Measurements from ENCODE around the gene PPFIA1. TPM values are rescaled to one million over a fixed set of nuclear protein-coding genes. Genes with fewer than 3 reads are reported as not detected.

Gene PPFIA1
- total and polyA plus RNA-seq, 2 of the 8 experiments (the other 6 are each of a cell fraction or from before 2014, with no cell fraction given): 44.3 to 73.5 TPM

DNA sequence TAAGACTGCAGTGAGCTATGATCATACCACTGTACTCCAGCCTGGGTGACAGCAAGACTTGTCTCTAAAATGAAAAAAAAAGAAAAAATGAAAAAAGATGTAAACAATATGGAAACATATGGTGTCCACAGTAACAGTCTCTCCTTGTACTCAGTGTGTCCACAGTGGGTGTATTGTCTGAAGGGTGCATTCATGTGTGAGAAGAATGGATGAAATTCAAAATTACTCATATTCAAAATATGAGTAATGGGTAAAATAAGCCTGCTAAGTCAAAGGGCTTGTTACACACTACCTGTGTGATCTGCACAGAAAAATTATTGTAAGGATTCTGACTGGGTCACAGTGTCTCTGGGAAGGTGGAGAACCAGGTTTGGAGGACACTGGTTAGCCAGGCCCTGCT, 26.9 kb downstream of the PPFIA1 start:
- Histone ChIP-seq H3K79me1 (ENCODE audit: low read depth, low read length) (peaks cover 12% of the 10 kb centered on the region), H3K79me2 (ENCODE audit: control insufficient read depth in 1 of 2, insufficient read depth in 2 of 2, low read length in 2 of 2) (peaks cover 3 to 64% of the 10 kb centered on the region in 2 experiments; a peak in 2 of 4 replicates), H3K4me3 (ENCODE audit: extremely low read depth in 1 of 4, insufficient read depth in 2 of 4, low read depth in 3 of 4, low read length in 4 of 4) (no peak overlapping the region), H4K5ac (ENCODE audit: insufficient read length, low read depth, low read length) (no peak overlapping the region), H3K4ac (replicated peaks; ENCODE audit: insufficient read length, low read depth, low read length) (no peak overlapping the region), H3K9me3 (ENCODE audit: insufficient read depth in 2 of 2, low read depth in 1 of 2, low read length in 1 of 2) (peaks cover 0 to 3% of the 10 kb centered on the region in 2 experiments; a peak in 1 of 4 replicates), H3K14ac (ENCODE audit: insufficient read length) (no peak overlapping the region), H3K23me2 (ENCODE audit: low read depth, low read length) (no peaks in the 10 kb centered on the region), H3K27me3 (replicated peaks in 1 of 4; ENCODE audit: control insufficient read depth in 3 of 4, extremely low read depth in 1 of 4, insufficient read depth in 3 of 4, low read length in 3 of 4) (no peaks in the 10 kb centered on the region), H3K4me1 (replicated peaks in 1 of 4; ENCODE audit: control insufficient read depth in 3 of 4, insufficient read depth in 4 of 4, low read length in 3 of 4) (peaks cover 0 to 5% (median 0%) of the 10 kb centered on the region in 4 experiments; a peak in 1 of 7 replicates), H3K27ac (ENCODE audit: low read depth, low read length) (no peak overlapping the region), H3K23ac (ENCODE audit: insufficient read length) (no peak overlapping the region), H3K56ac (replicated peaks; ENCODE audit: insufficient read length, low read depth, low read length) (no peak overlapping the region), H4K20me1 (replicated peaks in 1 of 2; ENCODE audit: control insufficient read depth in 1 of 2, insufficient read depth in 2 of 2, low read length in 2 of 2) (peaks cover 6 to 16% of the 10 kb centered on the region in 2 experiments), H3K4me2 (ENCODE audit: insufficient read depth in 1 of 2, low read depth in 2 of 2, low read length in 2 of 2) (no peak overlapping the region), H2BK15ac (ENCODE audit: low read length) (no peak overlapping the region), H4K8ac (ENCODE audit: extremely low read depth, insufficient read depth, low read length) (no peak overlapping the region), H2BK5ac (ENCODE audit: low read depth, low read length) (no peak overlapping the region), H2AFZ (ENCODE audit: low read length) (no peak overlapping the region), H2BK12ac (ENCODE audit: low read depth, low read length) (no peak overlapping the region), H2AK5ac (ENCODE audit: low read depth, low read length) (no peak overlapping the region), H3K36me3 (ENCODE audit: control insufficient read depth in 2 of 4, insufficient read depth in 4 of 4, low read length in 3 of 4) (peaks cover 0 to 22% (median 8%) of the 10 kb centered on the region in 4 experiments; a peak in 6 of 8 replicates), H2BK120ac (replicated peaks; ENCODE audit: low read depth, low read length) (no peak overlapping the region), H3K9ac (replicated peaks in 1 of 4; ENCODE audit: extremely low read depth in 1 of 4, low read depth in 3 of 4, low read length in 3 of 4) (no peak overlapping the region), H3K18ac (ENCODE audit: extremely low read depth, low read length) (no peak overlapping the region), H2BK20ac (ENCODE audit: low read length) (no peak overlapping the region), H4K91ac (replicated peaks; ENCODE audit: insufficient read length, low read length) (no peak overlapping the region)
- POLR2A ChIA-PET (ENCODE audit: partially characterized antibody): interaction anchor here (0.5 kb wide), 1 partner anchor 45 kb away, joined by 3 read pairs; no protein-coding TSS in a partner anchor
- DNase-seq (ENCODE audit: low read depth in 1 of 2, low spot score in 2 of 2) (no peak), FAIRE-seq (no peak)
- CTCF ChIA-PET (ENCODE audit: partially characterized antibody): interaction anchor here (1.0 kb wide), 1 partner anchor 10 kb away, joined by 3 read pairs; no protein-coding TSS in a partner anchor
- no peak for TF ChIP-seq TAF1 (IDR thresholded peaks at IDR 0.05; ENCODE audit: low read depth, low read length)
- TF ChIP-seq PHF8 (conservative IDR thresholded peaks at IDR 0.05; ENCODE audit: low read depth, low read length): no peak
- TF ChIP-seq HDAC6 (IDR thresholded peaks at IDR 0.05; ENCODE audit: low read depth, low read length): no peak
- TF ChIP-seq ATF2 (IDR thresholded peaks at IDR 0.05; ENCODE audit: low read length): no peak
- TF ChIP-seq POLR2AphosphoS5 (IDR thresholded peaks at IDR 0.05; ENCODE audit: low read depth, low read length): no peak
- no peak for TF ChIP-seq KDM5A (IDR thresholded peaks at IDR 0.05; ENCODE audit: low read length)
- no peak for TF ChIP-seq TCF12 (IDR thresholded peaks at IDR 0.05; ENCODE audit: low read depth, low read length)
- TF ChIP-seq ATF3 (IDR thresholded peaks at IDR 0.05; ENCODE audit: insufficient read depth, low read depth, low read length): no peak
- TF ChIP-seq RAD21 (IDR thresholded peaks at IDR 0.05 in 1 of 2, conservative IDR thresholded peaks at IDR 0.05 in 1 of 2; ENCODE audit: low read depth in 2 of 2, low read length in 2 of 2): no peak
- no peak for TF ChIP-seq SUZ12 (IDR thresholded peaks at IDR 0.05; ENCODE audit: low read length)
- TF ChIP-seq TBP (IDR thresholded peaks at IDR 0.05; ENCODE audit: low read depth, low read length): no peak
- TF ChIP-seq EZH2 (IDR thresholded peaks at IDR 0.05; ENCODE audit: low read depth, low read length, severe bottlenecking): no peak

Data from H1 (cell line).